GM18505 (cell line): ENCODE measurements around the gene ITIH3.

Experiments used
- ATAC-seq: cut with Tn5 transposase; IDR thresholded peaks from one replicate; pipeline ENCODE4 v1.9.1; 2021; ENCODE audit not compliant: unreplicated experiment
- POLR2A ChIP-seq: IDR thresholded peaks from 4 replicates; pipeline ENCODE4 v1.6.1; 2011; ENCODE audit warnings: borderline replicate concordance; ENCODE audit not compliant: insufficient read depth, insufficient read length; ENCODE audit errors: extremely low read depth

Gene ITIH3

GRCh38 chr3:52792961-52793695 lies 1.5 kb upstream of the ITIH3 start:
- TF ChIP-seq POLR2A, result no peak
- ATAC-seq, result no peak

GRCh38 chr3:52793702-52794611 lies 639 bp upstream of the ITIH3 start:
- ATAC-seq, result no peak
- no peak for TF ChIP-seq POLR2A

- no peak for ATAC-seq
- no peak for TF ChIP-seq POLR2A
Observed at GRCh38 chr3:52795298-52795900, 803 bp downstream of the ITIH3 start.

GRCh38 chr3:52796411-52796810 lies 1.8 kb downstream of the ITIH3 start:
- TF ChIP-seq POLR2A, result no peak
- ATAC-seq, result no peak

- no peak for ATAC-seq
- TF ChIP-seq POLR2A, result no peak
Observed at GRCh38 chr3:52798376-52798977, 3.9 kb downstream of the ITIH3 start.

GRCh38 chr3:52798978-52799476 lies 4.4 kb downstream of the ITIH3 start:
- TF ChIP-seq POLR2A, result no peak

GRCh38 chr3:52800079-52800478 lies 5.5 kb downstream of the ITIH3 start:
- ATAC-seq, result no peak
- TF ChIP-seq POLR2A, result no peak

More at GRCh38 chr3:52798978-52799476, 4.4 kb downstream of the ITIH3 start:
- no peak for ATAC-seq

GRCh38 chr3:52801839-52802238 lies 7.2 kb downstream of the ITIH3 start:
- no peak for TF ChIP-seq POLR2A
- ATAC-seq, result no peak

- no peak for TF ChIP-seq POLR2A
Observed at GRCh38 chr3:52805270-52806039, 10.9 kb downstream of the ITIH3 start.

GRCh38 chr3:52809149-52809548 lies 14.6 kb downstream of the ITIH3 start:
- ATAC-seq, result no peak
- no peak for TF ChIP-seq POLR2A

More at GRCh38 chr3:52805270-52806039, 10.9 kb downstream of the ITIH3 start:
- no peak for ATAC-seq

GRCh38 chr3:52809662-52810377 lies 15.2 kb downstream of the ITIH3 start:
- no peak for ATAC-seq

GRCh38 chr3:52810923-52811322 lies 16.3 kb downstream of the ITIH3 start:
- no peak for ATAC-seq
- no peak for TF ChIP-seq POLR2A

More at GRCh38 chr3:52809662-52810377, 15.2 kb downstream of the ITIH3 start:
- TF ChIP-seq POLR2A, result no peak

- no peak for TF ChIP-seq POLR2A
- ATAC-seq, result no peak
Observed at GRCh38 chr3:52811452-52812011, 16.9 kb downstream of the ITIH3 start.
